Liver (tissue), 9 donors: ENCODE measurements around the gene MAPK7. TPM values are rescaled to one million over a fixed set of nuclear protein-coding genes. Genes with fewer than 3 reads are reported as not detected.

Experiments
- DNase-seq: peaks from one replicate; pipeline ENCODE4 v3.0.0-alpha.2; 2017; ENCODE audit warnings: low spot score
- H3K27ac ChIP-seq, 2 donors: one replicate each; pipeline ENCODE4 v1.7.0; 2013; ENCODE audit warnings: inconsistent platforms in 2 of 2, low read length in 2 of 2, control low read depth in 1 of 2, low read depth in 1 of 2, mild to moderate bottlenecking in 1 of 2
- H3K27me3 ChIP-seq, 4 donors: one replicate each; pipeline versions ENCODE4 v1.6.1 to v1.7.0; 2013; ENCODE audit warnings: low read length in 3 of 4, inconsistent platforms in 1 of 4, mild to moderate bottlenecking in 1 of 4, moderate library complexity in 1 of 4; ENCODE audit not compliant: control insufficient read depth in 4 of 4, insufficient read depth in 4 of 4
- H3K36me3 ChIP-seq, 4 donors: one replicate each; pipeline versions ENCODE4 v1.6.1 to v1.7.0; 2013; ENCODE audit warnings: low read length in 3 of 4, mild to moderate bottlenecking in 3 of 4, low read depth in 1 of 4, moderate library complexity in 1 of 4; ENCODE audit not compliant: control insufficient read depth in 4 of 4, insufficient read depth in 3 of 4
- H3K4me1 ChIP-seq, 4 donors: one replicate each; pipeline versions ENCODE4 v1.6.1 to v1.7.0; 2013; ENCODE audit warnings: low read length in 3 of 4, mild to moderate bottlenecking in 3 of 4, moderate library complexity in 1 of 4; ENCODE audit not compliant: control insufficient read depth in 4 of 4, insufficient read depth in 4 of 4
- H3K4me3 ChIP-seq, 3 donors: one replicate each; pipeline versions ENCODE4 v1.6.1 to v1.7.0; 2013; ENCODE audit warnings: low read length in 3 of 3, control low read depth in 1 of 3, low read depth in 1 of 3, mild to moderate bottlenecking in 1 of 3
- H3K9ac ChIP-seq, 2 donors: one replicate each; pipeline ENCODE4 v1.7.0; 2013; ENCODE audit warnings: low read length in 2 of 2, mild to moderate bottlenecking in 2 of 2, moderate library complexity in 2 of 2, control low read depth in 1 of 2, low read depth in 1 of 2
- H3K9me3 ChIP-seq, 4 donors: one replicate each; pipeline versions ENCODE4 v1.6.1 to v1.7.0; 2013; ENCODE audit warnings: low read length in 3 of 4; ENCODE audit not compliant: control insufficient read depth in 4 of 4
- ATF3 ChIP-seq: IDR thresholded peaks from 2 replicates; pipeline ENCODE4 v1.6.1; 2016; ENCODE audit warnings: antibody characterized with exemption
- CTCF ChIP-seq: fragments of 150-350 bp; IDR thresholded peaks from 2 replicates; pipeline ENCODE4 v1.5.1; 2017; ENCODE audit warnings: improper control_type of control experiment, low read depth, low read length; ENCODE audit not compliant: missing input control
- EGR1 ChIP-seq, 2 donors: IDR thresholded peaks; 2 replicates each; pipeline ENCODE4 v1.6.1; 2016 to 2018; ENCODE audit warnings: antibody characterized with exemption in 2 of 2, low read depth in 2 of 2
- FOXA1 ChIP-seq: IDR thresholded peaks from 2 replicates; pipeline ENCODE4 v1.6.1; 2016; ENCODE audit warnings: antibody characterized with exemption
- FOXA2 ChIP-seq: IDR thresholded peaks from 2 replicates; pipeline ENCODE4 v1.6.1; 2016; ENCODE audit warnings: antibody characterized with exemption
- GABPA ChIP-seq, 2 donors: IDR thresholded peaks in 1 of 2; conservative IDR thresholded peaks in 1 of 2; 2 replicates each; pipeline ENCODE4 v1.6.1; 2016; ENCODE audit warnings: antibody characterized with exemption in 2 of 2, mild to moderate bottlenecking in 1 of 2, moderate library complexity in 1 of 2
- HNF4A ChIP-seq, 2 donors: conservative IDR thresholded peaks; 2 replicates each; pipeline ENCODE4 v1.6.1; 2016; ENCODE audit warnings: antibody characterized with exemption in 2 of 2, mild to moderate bottlenecking in 2 of 2
- HNF4G ChIP-seq: IDR thresholded peaks from 2 replicates; pipeline ENCODE4 v1.6.1; 2016; ENCODE audit warnings: antibody characterized with exemption
- JUND ChIP-seq, 2 donors: IDR thresholded peaks; 2 replicates each; pipeline ENCODE4 v1.6.1; 2016; ENCODE audit warnings: antibody characterized with exemption in 2 of 2
- MAX ChIP-seq: IDR thresholded peaks from 2 replicates; pipeline ENCODE4 v1.6.1; 2016; ENCODE audit warnings: antibody characterized with exemption
- NR2F2 ChIP-seq: IDR thresholded peaks from 2 replicates; pipeline ENCODE4 v1.6.1; 2016; ENCODE audit warnings: antibody characterized with exemption
- RAD21 ChIP-seq, 2 donors: IDR thresholded peaks; 2 replicates each; pipeline ENCODE4 v1.6.1; 2016; ENCODE audit warnings: antibody characterized with exemption in 2 of 2, mild to moderate bottlenecking in 2 of 2
- REST ChIP-seq: IDR thresholded peaks from 2 replicates; pipeline ENCODE4 v1.6.1; 2016; ENCODE audit warnings: antibody characterized with exemption, mild to moderate bottlenecking
- RXRA ChIP-seq, 2 donors: IDR thresholded peaks; 2 replicates each; pipeline ENCODE4 v1.6.1; 2017 to 2018; ENCODE audit warnings: antibody characterized with exemption in 2 of 2, mild to moderate bottlenecking in 1 of 2
- SP1 ChIP-seq: IDR thresholded peaks from 2 replicates; pipeline ENCODE4 v1.6.1; 2018; ENCODE audit warnings: antibody characterized with exemption, mild to moderate bottlenecking
- TAF1 ChIP-seq: conservative IDR thresholded peaks from 2 replicates; pipeline ENCODE4 v1.6.1; 2016; ENCODE audit warnings: antibody characterized with exemption, mild to moderate bottlenecking
- YY1 ChIP-seq: IDR thresholded peaks from 2 replicates; pipeline ENCODE4 v1.6.1; 2016; ENCODE audit warnings: antibody characterized with exemption, mild to moderate bottlenecking
- ZBTB33 ChIP-seq: IDR thresholded peaks from 2 replicates; pipeline ENCODE4 v1.6.1; 2016; ENCODE audit warnings: antibody characterized with exemption
- WGBS: extraction: QIAGEN DNeasy Blood & Tissue Kit; methylation state at CpG from one replicate; pipeline ENCODE4 v1.1.7; 2013; 5-methylcytosine and 5-hydroxymethylcytosine counted together
- polyA plus RNA-seq, 2 donors: library from polyadenylated mRNA; stranded (reverse) in 1 of 2; unstranded in 1 of 2; fragments of 200-250 nt in 1 of 2; fragments of >200 nt in 1 of 2; fragmentation: Nextera tagmentation in 1 of 2; extraction: Ambion mirVana in 1 of 2; gene quantifications; one replicate each; pipeline versions ENCODE4 v1.2.1 to v1.2.3, GENCODE V29; 2013 to 2015
- total RNA-seq, 2 donors: library from RNA; depleted of rRNA; stranded (reverse); fragments of >200 nt; gene quantifications; one replicate each; pipeline ENCODE4 v1.2.3, GENCODE V29; 2014
- donor health status: healthy.
- donor health status: healthy.
- donor health status: healthy.
- donor health status: healthy.
- donor health status: healthy.

The MAPK7 gene
- total and polyA plus RNA-seq, 4 donors, result 3.4 to 8.8 (median 5.2) TPM

GRCh38 chr17:19359856-19360255 is 18.4 kb upstream of the MAPK7 start (continued):
- TF ChIP-seq HNF4G, result no peak
- TF ChIP-seq NR2F2, result no peak
- no peak for TF ChIP-seq MAX
- TF ChIP-seq RAD21 (IDR thresholded peaks at IDR 0.05), result no peak
- TF ChIP-seq CTCF, result no peak
- TF ChIP-seq RXRA (IDR thresholded peaks at IDR 0.05), result no peak
- no peak for TF ChIP-seq SP1
- TF ChIP-seq TAF1, result no peak
- no peak for TF ChIP-seq ATF3
- no peak for TF ChIP-seq EGR1 (IDR thresholded peaks at IDR 0.05; ENCODE audit: low read depth in 2 of 2)

- no peaks in the 10 kb centered on the region for H3K9me3 ChIP-seq
- no peaks in the 10 kb centered on the region for H3K36me3 ChIP-seq
- 95% methylated on average over 8 of the region's 8 CpGs for WGBS
- no peak overlapping the region for H3K27ac ChIP-seq
- H3K4me3 ChIP-seq, result no peak overlapping the region
- no peak for DNase-seq
- no peak for TF ChIP-seq YY1
- no peak for TF ChIP-seq ATF3
- no peak for TF ChIP-seq HNF4G
- TF ChIP-seq REST, result no peak
- no peak for TF ChIP-seq GABPA (IDR thresholded peaks at IDR 0.05 in 1 of 2, conservative IDR thresholded peaks at IDR 0.05 in 1 of 2)
- no peak for TF ChIP-seq CTCF
- no peak for TF ChIP-seq EGR1 (IDR thresholded peaks at IDR 0.05; ENCODE audit: low read depth in 2 of 2)
- TF ChIP-seq FOXA2, result no peak
- no peak for TF ChIP-seq RXRA (IDR thresholded peaks at IDR 0.05)
- no peak for TF ChIP-seq JUND (IDR thresholded peaks at IDR 0.05)
- no peak for TF ChIP-seq HNF4A (conservative IDR thresholded peaks at IDR 0.05)
- no peak for TF ChIP-seq FOXA1
- no peak for TF ChIP-seq NR2F2
- no peak for TF ChIP-seq ZBTB33
- H3K27me3 ChIP-seq, result no peaks in the 10 kb centered on the region
- peaks cover 2 to 31% (median 16%) of the 10 kb centered on the region in 4 donors for H3K4me1 ChIP-seq
- H3K9ac ChIP-seq, result no peak overlapping the region
Observed at GRCh38 chr17:19360772-19361171, 17.5 kb upstream of the MAPK7 start.
